ENCODE measurements around the gene CRELD2. TPM values are rescaled to one million over a fixed set of nuclear protein-coding genes. Genes with fewer than 3 reads are reported as not detected.

Gene CRELD2
- total RNA-seq, 3 donors from 2014 or later (not counting 1 experiment from before 2014, with no cell fraction given) = 45.1 to 69.8 (median 48.5) TPM

GRCh38 chr22:49880281-49880680 lies 38.2 kb upstream of the CRELD2 start:
- Histone ChIP-seq H3K27me3 (ENCODE audit: control insufficient read depth, insufficient read depth, low read length) (no peaks in the 10 kb centered on the region), H3K27ac (ENCODE audit: low read length) (peak overlapping the region; percentile 13), H3K4me3 (ENCODE audit: low read length) (no peak overlapping the region), H3K4me1 (ENCODE audit: control insufficient read depth, insufficient read depth, low read length) (peaks cover 17% of the 10 kb centered on the region), H3K36me3 (ENCODE audit: control insufficient read depth, insufficient read depth, low read length) (peaks cover 15% of the 10 kb centered on the region), H3K9me3 (ENCODE audit: control insufficient read depth, insufficient read depth, low read length) (no peaks in the 10 kb centered on the region)
- Mint-ChIP-seq H3K4me3 (peak overlapping the region; percentile 63), H3K36me3 (no peaks in the 10 kb centered on the region), H3K27me3 (ENCODE audit: low read depth in 2 of 2) (no peaks in the 10 kb centered on the region), H3K9me3 (no peaks in the 10 kb centered on the region), H3K27ac (peak overlapping the region; percentile 65 to 75), H3K4me1 (peaks cover 18 to 42% of the 10 kb centered on the region in 2 donors)
- no peak for TF ChIP-seq CTCF (IDR thresholded peaks at IDR 0.05)
- WGBS (ENCODE audit: insufficient coverage) = 52% methylated on average over 20 of the region's 20 CpGs
- intact Hi-C loops (cut with micrococcal nuclease) = no loop called here
- DNase-seq = peak in 1 of 2 donors; percentile 33
- ATAC-seq = peak; percentile 68 to 85 (median 76)

- DNase-seq = no peak
- Histone ChIP-seq H3K36me3 (ENCODE audit: control insufficient read depth, insufficient read depth, low read length) (peaks cover 28% of the 10 kb centered on the region), H3K4me1 (ENCODE audit: control insufficient read depth, insufficient read depth, low read length) (peaks cover 24% of the 10 kb centered on the region), H3K4me3 (ENCODE audit: low read length) (no peak overlapping the region), H3K9me3 (ENCODE audit: control insufficient read depth, insufficient read depth, low read length) (no peaks in the 10 kb centered on the region), H3K27me3 (ENCODE audit: control insufficient read depth, insufficient read depth, low read length) (no peaks in the 10 kb centered on the region), H3K27ac (ENCODE audit: low read length) (no peak overlapping the region)
- intact Hi-C loops (cut with micrococcal nuclease) = no loop called here
- no peaks in the 10 kb centered on the region for H3K27me3 Mint-ChIP-seq (ENCODE audit: low read depth in 2 of 2)
- H3K27ac Mint-ChIP-seq = no peak overlapping the region
- ATAC-seq = no peak
- WGBS (ENCODE audit: insufficient coverage) = 97% methylated on average over 2 of the region's 2 CpGs
- H3K4me1 Mint-ChIP-seq = peaks cover 23 to 47% of the 10 kb centered on the region in 2 donors
- H3K9me3 Mint-ChIP-seq = no peaks in the 10 kb centered on the region
- no peak overlapping the region for H3K4me3 Mint-ChIP-seq
- H3K36me3 Mint-ChIP-seq = peaks cover 5% of the 10 kb centered on the region
- TF ChIP-seq CTCF (IDR thresholded peaks at IDR 0.05) = no peak
These were observed 36.6 kb upstream of the CRELD2 start for GRCh38 chr22:49881856-49882255.

- no peak for TF ChIP-seq CTCF (IDR thresholded peaks at IDR 0.05)
- Mint-ChIP-seq H3K36me3 (peaks cover 11% of the 10 kb centered on the region), H3K4me3 (no peak overlapping the region), H3K9me3 (no peaks in the 10 kb centered on the region), H3K4me1 (peaks cover 28 to 51% of the 10 kb centered on the region in 2 donors), H3K27ac (no peak overlapping the region), H3K27me3 (ENCODE audit: low read depth in 2 of 2) (no peaks in the 10 kb centered on the region)
- WGBS (ENCODE audit: insufficient coverage) = 85% methylated on average over 19 of the region's 21 CpGs
- no peak for ATAC-seq
- no peak for DNase-seq
- Histone ChIP-seq H3K27me3 (ENCODE audit: control insufficient read depth, insufficient read depth, low read length) (no peaks in the 10 kb centered on the region), H3K27ac (ENCODE audit: low read length) (no peak overlapping the region), H3K9me3 (ENCODE audit: control insufficient read depth, insufficient read depth, low read length) (no peaks in the 10 kb centered on the region), H3K4me3 (ENCODE audit: low read length) (no peak overlapping the region), H3K4me1 (ENCODE audit: control insufficient read depth, insufficient read depth, low read length) (peaks cover 28% of the 10 kb centered on the region), H3K36me3 (ENCODE audit: control insufficient read depth, insufficient read depth, low read length) (peaks cover 28% of the 10 kb centered on the region)
- intact Hi-C loops (cut with micrococcal nuclease) = no loop called here
These were observed 35.7 kb upstream of the CRELD2 start for GRCh38 chr22:49882519-49883293.

- H3K4me3 ChIP-seq (ENCODE audit: low read length) = no peak overlapping the region
- Mint-ChIP-seq H3K4me1 (peaks cover 28 to 46% of the 10 kb centered on the region in 2 donors), H3K36me3 (peaks cover 11% of the 10 kb centered on the region), H3K9me3 (no peaks in the 10 kb centered on the region), H3K27me3 (ENCODE audit: low read depth in 2 of 2) (no peaks in the 10 kb centered on the region), H3K27ac (no peak overlapping the region), H3K4me3 (no peak overlapping the region)
- no peak for DNase-seq
- H3K27ac ChIP-seq (ENCODE audit: low read length) = no peak overlapping the region
- intact Hi-C loops (cut with micrococcal nuclease) = no loop called here
- peaks cover 28% of the 10 kb centered on the region for H3K36me3 ChIP-seq (ENCODE audit: control insufficient read depth, insufficient read depth, low read length)
- no peak for TF ChIP-seq CTCF (IDR thresholded peaks at IDR 0.05)
- WGBS (ENCODE audit: insufficient coverage) = 94% methylated on average over 4 of the region's 4 CpGs
- peaks cover 28% of the 10 kb centered on the region for H3K4me1 ChIP-seq (ENCODE audit: control insufficient read depth, insufficient read depth, low read length)
- no peaks in the 10 kb centered on the region for H3K9me3 ChIP-seq (ENCODE audit: control insufficient read depth, insufficient read depth, low read length)
- no peak for ATAC-seq
- no peaks in the 10 kb centered on the region for H3K27me3 ChIP-seq (ENCODE audit: control insufficient read depth, insufficient read depth, low read length)
These were observed 35.2 kb upstream of the CRELD2 start for GRCh38 chr22:49883294-49883640.

All from natural killer cell (primary cell).